ENCODE measurements around the gene SNAPC2.
"Not testable (repeated sequence)": the region's sequence is repeated elsewhere in the genome, so short reads cannot be mapped to it uniquely, and the experiment has no call there.

Gene SNAPC2

DNA sequence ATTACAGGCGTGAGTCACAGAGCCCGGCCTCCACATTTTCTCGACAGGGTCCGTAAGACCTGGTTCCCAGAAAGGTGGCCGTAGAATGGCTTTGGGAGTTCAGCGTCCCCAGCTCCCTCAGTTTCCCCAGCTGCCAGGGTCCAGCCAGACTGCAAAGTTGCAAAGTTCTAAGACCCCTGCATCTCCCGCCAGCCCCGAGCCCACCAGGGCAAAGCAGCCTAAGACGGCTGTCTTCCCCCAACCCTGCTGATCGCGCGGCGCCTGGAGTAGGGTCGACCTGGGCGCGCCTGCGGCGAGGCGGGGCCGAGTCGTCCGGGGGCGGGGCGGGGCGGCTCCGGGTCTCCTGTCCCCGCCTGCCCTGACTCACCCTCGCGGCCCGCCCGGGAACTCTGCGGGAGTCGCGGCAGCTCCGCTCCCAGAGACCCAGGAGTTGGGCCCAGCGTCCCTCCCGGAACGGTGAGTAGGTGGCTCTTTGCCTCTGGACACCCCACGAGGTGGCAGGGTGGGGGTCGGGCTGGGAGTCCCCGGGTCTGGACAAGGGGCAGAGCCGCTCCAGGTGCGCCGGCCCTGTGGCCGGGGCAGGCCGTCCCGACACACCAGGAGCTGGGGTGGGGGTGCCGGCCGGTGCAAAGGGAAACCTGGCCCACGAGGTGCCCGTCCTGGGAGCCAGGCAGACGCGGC is 31.9 kb upstream of the SNAPC2 start, which contains the start of gene LRRC8E:
LRRC8E (plus strand) TSS at position 366 of the 681 bp plus-strand sequence. CDS start 7,094 bp downstream, outside the sequence.
- no peak for DNase-seq (ENCODE audit: low spot score)

- DNase-seq (ENCODE audit: low spot score), result no peak
These were observed 31.3 kb upstream of the SNAPC2 start for GRCh38 chr19:7888826-7889217.

DNA sequence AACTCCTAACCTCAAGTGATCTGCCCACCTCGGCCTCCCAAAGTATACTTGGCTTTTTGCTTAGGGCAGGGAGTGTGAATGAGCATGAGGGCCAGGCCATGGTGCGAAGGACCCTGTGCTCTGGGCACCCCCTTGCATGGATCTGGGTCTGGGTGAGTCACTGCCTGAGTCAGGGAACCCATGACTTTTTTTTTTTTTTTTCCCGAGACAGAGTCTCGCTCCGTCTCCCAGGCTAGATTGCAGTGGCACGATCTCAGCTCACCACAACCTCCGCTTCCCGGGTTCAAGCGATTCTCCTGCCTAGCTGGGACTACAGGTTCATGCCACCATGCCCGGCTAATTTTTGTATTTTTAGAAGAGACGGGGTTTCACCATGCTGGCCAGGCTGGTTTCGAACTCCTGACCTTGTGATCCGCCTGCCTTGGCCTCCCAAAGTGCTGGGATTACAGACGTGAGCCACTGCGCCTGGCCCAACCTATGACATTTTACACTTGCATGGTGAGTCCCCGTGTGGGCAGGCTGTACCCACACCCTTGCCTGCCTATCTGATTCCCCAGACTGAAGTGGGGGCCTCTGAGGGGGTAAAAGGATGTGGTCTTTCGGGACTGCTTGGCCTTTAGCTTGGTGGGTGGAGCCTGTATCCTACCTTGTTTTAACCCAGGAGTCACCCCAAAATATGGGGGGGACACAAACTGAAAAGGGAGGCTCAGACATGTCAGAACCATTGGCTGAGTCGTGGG is 26.6 kb upstream of the SNAPC2 start:
- not testable (repeated sequence) for DNase-seq (ENCODE audit: low spot score)

- DNase-seq (ENCODE audit: low spot score), result no peak
These were observed 25.4 kb upstream of the SNAPC2 start for GRCh38 chr19:7894612-7895309.

DNA sequence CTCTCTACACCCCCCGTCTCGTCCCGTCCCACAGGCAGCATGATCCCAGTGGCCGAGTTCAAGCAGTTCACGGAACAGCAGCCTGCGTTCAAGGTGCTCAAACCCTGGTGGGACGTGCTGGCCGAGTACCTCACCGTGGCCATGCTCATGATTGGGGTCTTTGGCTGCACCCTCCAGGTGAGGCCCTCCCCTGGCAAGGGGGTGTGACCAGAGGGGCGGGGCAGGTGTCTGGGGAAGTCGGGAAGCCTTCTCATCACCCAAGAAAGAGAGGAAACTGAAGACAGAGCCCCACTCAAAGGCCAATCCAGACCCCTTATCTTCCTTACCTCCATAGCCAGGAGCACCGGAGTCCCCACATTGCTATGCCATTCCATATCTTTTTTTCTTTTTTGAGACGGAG is 24.6 kb upstream of the SNAPC2 start:
- no peak for DNase-seq (ENCODE audit: low spot score)

DNA sequence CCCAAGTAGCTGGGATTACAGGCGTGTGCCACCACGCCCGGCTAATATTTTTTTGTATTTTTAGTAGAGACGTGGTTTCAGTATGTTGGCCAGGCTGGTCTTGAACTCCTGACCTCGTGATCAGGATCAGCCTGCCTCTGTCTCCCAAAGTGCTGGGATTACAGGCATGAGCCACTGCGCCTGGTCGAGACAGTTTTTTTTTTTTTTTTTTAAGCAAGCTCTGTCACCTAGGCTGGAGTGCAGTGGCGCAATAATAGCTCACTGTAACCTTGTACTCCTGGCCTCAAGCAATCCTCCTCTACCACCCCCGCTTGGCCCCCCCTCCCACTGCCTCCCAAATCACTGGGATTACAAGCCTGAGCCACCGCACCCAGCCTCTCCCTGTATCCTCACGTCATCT is 22.8 kb upstream of the SNAPC2 start:
- no peak for DNase-seq (ENCODE audit: low spot score)

- no peak for DNase-seq (ENCODE audit: low spot score)
These were observed 21.2 kb upstream of the SNAPC2 start for GRCh38 chr19:7898967-7899366.

- no peak for DNase-seq (ENCODE audit: low spot score)
These were observed 20.3 kb upstream of the SNAPC2 start for GRCh38 chr19:7899751-7900378.

DNA sequence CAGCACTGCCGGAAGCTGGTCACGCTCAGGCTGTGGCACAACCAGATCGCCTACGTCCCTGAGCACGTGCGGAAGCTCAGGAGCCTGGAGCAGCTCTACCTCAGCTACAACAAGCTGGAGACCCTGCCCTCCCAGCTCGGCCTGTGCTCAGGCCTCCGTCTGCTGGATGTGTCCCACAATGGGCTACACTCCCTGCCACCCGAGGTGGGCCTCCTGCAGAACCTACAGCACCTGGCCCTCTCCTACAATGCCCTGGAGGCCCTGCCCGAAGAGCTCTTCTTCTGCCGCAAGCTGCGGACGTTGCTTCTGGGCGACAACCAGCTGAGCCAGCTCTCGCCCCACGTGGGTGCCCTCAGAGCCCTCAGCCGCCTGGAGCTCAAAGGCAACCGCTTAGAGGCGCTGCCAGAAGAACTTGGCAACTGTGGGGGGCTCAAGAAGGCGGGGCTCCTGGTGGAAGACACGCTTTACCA is 19.7 kb upstream of the SNAPC2 start:
- DNase-seq (ENCODE audit: low spot score), result no peak

DNA sequence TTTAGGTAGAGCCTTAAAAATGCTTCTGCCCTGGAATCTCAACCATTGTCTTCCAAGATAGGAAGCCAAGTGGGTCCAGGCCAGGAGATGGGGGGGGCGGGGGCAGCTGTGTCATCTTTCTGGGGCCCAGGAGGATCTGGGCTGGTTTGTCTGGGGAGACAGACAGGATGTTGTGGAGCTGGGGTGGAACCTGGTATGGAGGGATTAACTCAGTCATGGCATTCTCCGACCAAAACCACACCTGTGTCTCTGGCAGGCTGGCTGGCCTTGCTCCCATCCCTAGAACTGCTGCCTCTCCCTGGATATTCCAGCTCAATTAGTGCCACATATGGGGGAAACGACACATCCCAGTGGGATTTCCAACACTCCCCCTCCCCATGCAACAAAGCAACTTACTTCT is 19.2 kb upstream of the SNAPC2 start:
- DNase-seq (ENCODE audit: low spot score), result no peak

- DNase-seq (ENCODE audit: low spot score), result no peak
These were observed 18.8 kb upstream of the SNAPC2 start for GRCh38 chr19:7901337-7901736.

GRCh38 chr19:7902796-7903243 is 17.3 kb upstream of the SNAPC2 start:
- DNase-seq (ENCODE audit: low spot score), result no peak

DNA sequence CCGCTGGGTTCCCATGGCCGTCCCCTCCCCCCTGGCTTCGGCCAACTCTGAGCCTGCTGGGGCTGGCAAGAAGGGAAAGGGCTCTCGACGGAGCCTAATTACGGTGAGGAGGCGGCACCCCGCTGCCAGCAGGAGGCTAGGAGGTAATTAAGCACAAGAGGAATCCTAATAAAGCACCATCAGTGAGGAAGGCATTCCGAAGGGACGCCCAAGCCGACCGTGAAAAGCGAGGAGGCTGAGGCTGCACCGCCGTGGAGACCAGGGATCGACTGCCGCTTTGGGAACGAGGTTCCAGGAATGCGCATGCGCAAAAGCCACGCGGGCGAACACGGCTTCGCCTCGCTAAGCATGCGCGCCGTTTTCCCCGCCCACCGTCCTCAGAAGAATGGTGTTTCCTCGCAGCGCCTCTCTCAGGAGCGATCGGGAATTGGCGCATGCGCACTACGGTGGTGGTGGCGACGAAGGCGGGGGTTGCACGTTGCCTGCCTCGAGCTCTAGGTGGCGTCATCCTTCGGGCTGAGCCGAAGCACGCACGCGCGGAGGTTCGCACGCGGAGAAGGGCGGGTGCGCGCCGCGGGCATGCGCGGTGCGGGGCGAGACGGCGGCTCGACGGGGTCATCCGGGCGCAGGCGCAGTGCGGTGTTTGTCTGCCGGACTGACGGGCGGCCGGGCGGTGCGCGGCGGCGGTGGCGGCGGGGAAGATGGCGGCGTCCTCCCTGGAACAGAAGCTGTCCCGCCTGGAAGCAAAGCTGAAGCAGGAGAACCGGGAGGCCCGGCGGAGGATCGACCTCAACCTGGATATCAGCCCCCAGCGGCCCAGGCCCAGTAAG is 16.7 kb upstream of the SNAPC2 start, which contains the start of gene MAP2K7:
MAP2K7 (plus strand) TSS at position 634 of the 830 bp plus-strand sequence; CDS start at position 702, 68 bp downstream.
- peak; percentile 99 for DNase-seq (ENCODE audit: low spot score)

GRCh38 chr19:7904074-7905020 is 15.8 kb upstream of the SNAPC2 start:
- no peak for DNase-seq (ENCODE audit: low spot score)

- no peak for DNase-seq (ENCODE audit: low spot score)
These were observed 14.9 kb upstream of the SNAPC2 start for GRCh38 chr19:7905268-7905667.

GRCh38 chr19:7905859-7906258 is 14.3 kb upstream of the SNAPC2 start:
- no peak for DNase-seq (ENCODE audit: low spot score)

GRCh38 chr19:7907122-7907521 is 13.0 kb upstream of the SNAPC2 start:
- no peak for DNase-seq (ENCODE audit: low spot score)

DNA sequence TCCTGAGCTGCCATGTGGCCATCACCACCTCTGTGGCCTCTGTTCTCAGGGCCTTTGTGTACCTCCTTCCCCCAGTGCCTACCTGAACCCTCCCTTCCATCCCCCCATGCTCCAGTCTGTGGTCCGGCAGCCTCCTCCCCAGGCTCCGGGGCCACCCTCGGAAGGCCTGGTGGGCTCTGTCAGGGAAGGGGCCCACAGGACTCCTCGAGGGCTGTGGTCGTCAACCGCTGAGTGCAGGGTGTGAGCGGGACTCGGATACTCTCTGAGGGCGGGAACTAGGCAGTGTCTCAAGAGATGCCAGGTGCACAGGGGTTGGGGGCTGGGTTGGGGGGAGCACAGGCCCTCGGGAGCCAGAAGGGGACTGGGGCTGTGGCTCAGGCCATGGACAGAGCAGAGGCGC is 12.6 kb upstream of the SNAPC2 start:
- no peak for DNase-seq (ENCODE audit: low spot score)

DNA sequence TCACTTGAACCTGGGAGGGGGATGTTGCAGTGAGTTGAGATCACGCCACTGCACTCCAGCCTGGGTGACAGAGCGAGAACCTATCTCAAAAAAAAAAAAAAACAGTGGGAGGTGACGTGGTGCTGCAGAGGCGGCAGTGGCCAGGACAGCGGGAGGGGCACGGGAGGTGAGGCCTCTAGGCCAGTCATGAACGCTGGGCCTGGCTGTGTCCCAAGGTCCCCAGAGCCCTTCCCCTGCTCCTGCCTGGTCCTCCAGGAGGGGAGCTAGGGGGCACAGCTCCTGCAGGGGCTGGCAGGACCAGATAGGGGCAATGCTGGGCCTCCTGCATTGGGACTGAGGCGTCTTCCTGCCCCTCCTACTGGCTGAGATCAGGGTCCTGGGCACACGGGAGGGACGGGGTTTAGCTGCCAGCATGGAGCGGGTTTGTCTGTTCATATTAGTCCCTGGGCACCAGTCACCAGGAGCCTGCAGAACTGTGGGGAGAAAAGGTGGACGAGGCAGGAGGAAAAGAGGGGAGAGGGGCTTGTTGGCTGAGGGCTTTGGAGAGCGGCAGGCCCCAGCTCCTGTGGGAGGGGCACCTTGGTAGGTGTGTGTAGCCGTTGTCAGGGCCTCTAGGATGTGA is 11.9 kb upstream of the SNAPC2 start:
- no peak for DNase-seq (ENCODE audit: low spot score)
